Activated CD4-positive, alpha-beta T cell treated with anti-CD3 and anti-CD28 coated beads, Interleukin-2, amount 50 U/mL, for 16 hours (primary cell): ENCODE results near the gene CXXC4.

ENCODE experiments used
- DNase-seq: peaks from one replicate; pipeline ENCODE4 v3.0.0-alpha.2; 2020

The CXXC4 gene

GRCh38 chr4:104488151-104488550 lies 6.5 kb downstream of the CXXC4 start:
- no peak for DNase-seq

GRCh38 chr4:104486716-104487504 lies 7.8 kb downstream of the CXXC4 start:
- DNase-seq: no peak

- DNase-seq: no peak
Measured at GRCh38 chr4:104475652-104476051, 19.0 kb downstream of the CXXC4 start.

- DNase-seq: no peak
Measured at GRCh38 chr4:104472766-104473165, 21.9 kb downstream of the CXXC4 start.

- DNase-seq: no peak
Measured at GRCh38 chr4:104470770-104471169, 23.9 kb downstream of the CXXC4 start.

- no peak for DNase-seq
Measured at GRCh38 chr4:104469794-104470193, 24.9 kb downstream of the CXXC4 start.

GRCh38 chr4:104465619-104466018 lies 29.1 kb downstream of the CXXC4 start:
- DNase-seq: no peak

GRCh38 chr4:104465201-104465600 lies 29.5 kb downstream of the CXXC4 start:
- DNase-seq: no peak

- no peak for DNase-seq
Measured at GRCh38 chr4:104462641-104463040, 32.1 kb downstream of the CXXC4 start.

- no peak for DNase-seq
Measured at GRCh38 chr4:104457308-104457981, 37.2 kb downstream of the CXXC4 start.

- DNase-seq: no peak
Measured at GRCh38 chr4:104451573-104451972, 43.1 kb downstream of the CXXC4 start.

- DNase-seq: no peak
Measured at GRCh38 chr4:104449537-104449936, 45.2 kb downstream of the CXXC4 start.

- no peak for DNase-seq
Measured at GRCh38 chr4:104447294-104447693, 47.4 kb downstream of the CXXC4 start.

- DNase-seq: no peak
Measured at GRCh38 chr4:104446431-104447278, 48.0 kb downstream of the CXXC4 start.

GRCh38 chr4:104444685-104445084 lies 50.0 kb downstream of the CXXC4 start:
- no peak for DNase-seq

- no peak for DNase-seq
Measured at GRCh38 chr4:104436542-104436941, 58.2 kb downstream of the CXXC4 start.

GRCh38 chr4:104429150-104429741 lies 65.4 kb downstream of the CXXC4 start:
- no peak for DNase-seq

- no peak for DNase-seq
Measured at GRCh38 chr4:104425948-104426347, 68.7 kb downstream of the CXXC4 start.

GRCh38 chr4:104424989-104425388 lies 69.7 kb downstream of the CXXC4 start:
- DNase-seq: no peak

- DNase-seq: no peak
Measured at GRCh38 chr4:104424475-104424941, 70.2 kb downstream of the CXXC4 start.

GRCh38 chr4:104421566-104421965 lies 73.1 kb downstream of the CXXC4 start:
- no peak for DNase-seq

- no peak for DNase-seq
Measured at GRCh38 chr4:104420766-104421165, 73.9 kb downstream of the CXXC4 start.
